Adrenal gland (tissue), 5 donors: Measurements from ENCODE around the gene DTL.

Experiments used
- POLR2A ChIP-seq, 2 donors: fragments of 450-650 bp; IDR thresholded peaks; one replicate each; pipeline ENCODE4 v1.6.1; 2017; ENCODE audit warnings: antibody characterized with exemption in 2 of 2, mild to moderate bottlenecking in 2 of 2, moderate library complexity in 1 of 2
- TF ChIP-seq, protein P1 (sequence below), 6 experiments: fragments of 450-650 bp in 4 of 6; fragments of 200-600 bp in 2 of 6; sonication (generic) in 1 of 6; IDR thresholded peaks; 1 replicate in 5 of 6; 2 replicates in 1 of 6; pipeline versions ENCODE4 v1.5.1 to v1.8.0; 2016 to 2021; ENCODE audit warnings: antibody characterized with exemption in 6 of 6, mild to moderate bottlenecking in 2 of 6, moderate library complexity in 1 of 6
- donor health status: DM: no; HTN: no; CAD: no.

DNA sequence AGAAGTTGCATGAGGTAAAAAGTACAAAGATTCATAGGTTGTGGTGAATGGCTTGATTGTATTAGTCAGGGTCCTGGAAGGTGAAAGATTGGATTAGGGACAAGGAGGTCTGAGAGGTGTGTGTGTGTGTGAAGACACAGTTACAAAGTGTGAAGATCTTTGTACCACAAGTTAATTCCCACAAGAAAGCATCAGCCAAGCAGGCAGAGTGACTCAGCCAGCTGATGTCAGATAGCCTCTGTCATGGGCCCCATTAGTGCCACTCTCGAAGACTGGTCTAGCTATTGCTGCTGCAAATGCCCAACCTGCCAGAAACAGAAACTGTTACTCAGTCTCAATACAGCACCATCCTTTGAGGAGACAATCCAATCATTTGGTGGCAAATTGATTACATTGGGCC is 96.5 kb downstream of the DTL start:
- TF ChIP-seq POLR2A (IDR thresholded peaks at IDR 0.05) = no peak
- TF ChIP-seq, protein P1, sequence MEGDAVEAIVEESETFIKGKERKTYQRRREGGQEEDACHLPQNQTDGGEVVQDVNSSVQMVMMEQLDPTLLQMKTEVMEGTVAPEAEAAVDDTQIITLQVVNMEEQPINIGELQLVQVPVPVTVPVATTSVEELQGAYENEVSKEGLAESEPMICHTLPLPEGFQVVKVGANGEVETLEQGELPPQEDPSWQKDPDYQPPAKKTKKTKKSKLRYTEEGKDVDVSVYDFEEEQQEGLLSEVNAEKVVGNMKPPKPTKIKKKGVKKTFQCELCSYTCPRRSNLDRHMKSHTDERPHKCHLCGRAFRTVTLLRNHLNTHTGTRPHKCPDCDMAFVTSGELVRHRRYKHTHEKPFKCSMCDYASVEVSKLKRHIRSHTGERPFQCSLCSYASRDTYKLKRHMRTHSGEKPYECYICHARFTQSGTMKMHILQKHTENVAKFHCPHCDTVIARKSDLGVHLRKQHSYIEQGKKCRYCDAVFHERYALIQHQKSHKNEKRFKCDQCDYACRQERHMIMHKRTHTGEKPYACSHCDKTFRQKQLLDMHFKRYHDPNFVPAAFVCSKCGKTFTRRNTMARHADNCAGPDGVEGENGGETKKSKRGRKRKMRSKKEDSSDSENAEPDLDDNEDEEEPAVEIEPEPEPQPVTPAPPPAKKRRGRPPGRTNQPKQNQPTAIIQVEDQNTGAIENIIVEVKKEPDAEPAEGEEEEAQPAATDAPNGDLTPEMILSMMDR (IDR thresholded peaks at IDR 0.05) = no peak
